A549 (cell line): ENCODE data around the gene KANSL3.

Experiments used
- CTCF ChIP-seq: fragments of >200 bp; sonication (Bioruptor Twin); formaldehyde crosslinking; IDR thresholded peaks from 3 replicates; pipeline ENCODE4 v1.5.1; 2016
- ESRRA ChIP-seq: fragments of 150-350 bp; IDR thresholded peaks from 2 replicates; pipeline ENCODE4 v1.6.1; 2014; ENCODE audit warnings: mild to moderate bottlenecking, low read length, borderline replicate concordance
- JUNB ChIP-seq: fragments of >200 bp; sonication (Bioruptor Twin); formaldehyde crosslinking; IDR thresholded peaks from 2 replicates; pipeline ENCODE4 v1.6.1; 2016
- POLR2A ChIP-seq: IDR thresholded peaks from 2 replicates; pipeline ENCODE4 v1.6.1; 2012; ENCODE audit warnings: mild to moderate bottlenecking, low read length

GRCh38 chr2:96623116-96623515 is 15.0 kb downstream of the KANSL3 start:
- TF ChIP-seq CTCF: no peak
- no peak for TF ChIP-seq ESRRA
- no peak for TF ChIP-seq JUNB
- TF ChIP-seq POLR2A: no peak
